Liver (tissue), 9 donors: ENCODE measurements around the gene XNDC1N. TPM values are rescaled to one million over a fixed set of nuclear protein-coding genes. Genes with fewer than 3 reads are reported as not detected.
"Not testable (repeated sequence)": the region's sequence is repeated elsewhere in the genome, so short reads cannot be mapped to it uniquely, and the experiment has no call there.

Experiments used
- DNase-seq: peaks from one replicate; pipeline ENCODE4 v3.0.0-alpha.2; 2017; ENCODE audit warnings: low spot score
- H3K27ac ChIP-seq, 2 donors: one replicate each; pipeline ENCODE4 v1.7.0; 2013; ENCODE audit warnings: inconsistent platforms in 2 of 2, low read length in 2 of 2, control low read depth in 1 of 2, low read depth in 1 of 2, mild to moderate bottlenecking in 1 of 2
- H3K27me3 ChIP-seq, 4 donors: one replicate each; pipeline versions ENCODE4 v1.6.1 to v1.7.0; 2013; ENCODE audit warnings: low read length in 3 of 4, inconsistent platforms in 1 of 4, mild to moderate bottlenecking in 1 of 4, moderate library complexity in 1 of 4; ENCODE audit not compliant: control insufficient read depth in 4 of 4, insufficient read depth in 4 of 4
- H3K36me3 ChIP-seq, 4 donors: one replicate each; pipeline versions ENCODE4 v1.6.1 to v1.7.0; 2013; ENCODE audit warnings: low read length in 3 of 4, mild to moderate bottlenecking in 3 of 4, low read depth in 1 of 4, moderate library complexity in 1 of 4; ENCODE audit not compliant: control insufficient read depth in 4 of 4, insufficient read depth in 3 of 4
- H3K4me1 ChIP-seq, 4 donors: one replicate each; pipeline versions ENCODE4 v1.6.1 to v1.7.0; 2013; ENCODE audit warnings: low read length in 3 of 4, mild to moderate bottlenecking in 3 of 4, moderate library complexity in 1 of 4; ENCODE audit not compliant: control insufficient read depth in 4 of 4, insufficient read depth in 4 of 4
- H3K4me3 ChIP-seq, 3 donors: one replicate each; pipeline versions ENCODE4 v1.6.1 to v1.7.0; 2013; ENCODE audit warnings: low read length in 3 of 3, control low read depth in 1 of 3, low read depth in 1 of 3, mild to moderate bottlenecking in 1 of 3
- H3K9ac ChIP-seq, 2 donors: one replicate each; pipeline ENCODE4 v1.7.0; 2013; ENCODE audit warnings: low read length in 2 of 2, mild to moderate bottlenecking in 2 of 2, moderate library complexity in 2 of 2, control low read depth in 1 of 2, low read depth in 1 of 2
- H3K9me3 ChIP-seq, 4 donors: one replicate each; pipeline versions ENCODE4 v1.6.1 to v1.7.0; 2013; ENCODE audit warnings: low read length in 3 of 4; ENCODE audit not compliant: control insufficient read depth in 4 of 4
- FOXA2 ChIP-seq: IDR thresholded peaks from 2 replicates; pipeline ENCODE4 v1.6.1; 2016; ENCODE audit warnings: antibody characterized with exemption
- HNF4G ChIP-seq: IDR thresholded peaks from 2 replicates; pipeline ENCODE4 v1.6.1; 2016; ENCODE audit warnings: antibody characterized with exemption
- MAX ChIP-seq: IDR thresholded peaks from 2 replicates; pipeline ENCODE4 v1.6.1; 2016; ENCODE audit warnings: antibody characterized with exemption
- RAD21 ChIP-seq, 2 donors: IDR thresholded peaks; 2 replicates each; pipeline ENCODE4 v1.6.1; 2016; ENCODE audit warnings: antibody characterized with exemption in 2 of 2, mild to moderate bottlenecking in 2 of 2
- RXRA ChIP-seq, 2 donors: IDR thresholded peaks; 2 replicates each; pipeline ENCODE4 v1.6.1; 2017 to 2018; ENCODE audit warnings: antibody characterized with exemption in 2 of 2, mild to moderate bottlenecking in 1 of 2
- SP1 ChIP-seq: IDR thresholded peaks from 2 replicates; pipeline ENCODE4 v1.6.1; 2018; ENCODE audit warnings: antibody characterized with exemption, mild to moderate bottlenecking
- WGBS: extraction: QIAGEN DNeasy Blood & Tissue Kit; methylation state at CpG from one replicate; pipeline ENCODE4 v1.1.7; 2013; 5-methylcytosine and 5-hydroxymethylcytosine counted together
- polyA plus RNA-seq, 2 donors: library from polyadenylated mRNA; stranded (reverse) in 1 of 2; unstranded in 1 of 2; fragments of 200-250 nt in 1 of 2; fragments of >200 nt in 1 of 2; fragmentation: Nextera tagmentation in 1 of 2; extraction: Ambion mirVana in 1 of 2; gene quantifications; one replicate each; pipeline versions ENCODE4 v1.2.1 to v1.2.3, GENCODE V29; 2013 to 2015
- total RNA-seq, 2 donors: library from RNA; depleted of rRNA; stranded (reverse); fragments of >200 nt; gene quantifications; one replicate each; pipeline ENCODE4 v1.2.3, GENCODE V29; 2014
- donor health status: healthy.
- donor health status: healthy.
- donor health status: healthy.
- donor health status: healthy.
- donor health status: healthy.

The XNDC1N gene
- total and polyA plus RNA-seq, 4 donors: 0.59 to 7.9 (median 3.8) TPM

GRCh38 chr11:71911986-71912340 lies 16.4 kb downstream of the XNDC1N start:
- H3K27me3 ChIP-seq, H3K9me3 ChIP-seq, DNase-seq, H3K9ac ChIP-seq, H3K27ac ChIP-seq, H3K4me3 ChIP-seq, H3K4me1 ChIP-seq: not testable (repeated sequence)
- peaks cover 2 to 26% (median 19%) of the 10 kb centered on the region in 4 donors for H3K36me3 ChIP-seq
- WGBS: 93% methylated on average over 10 of the region's 10 CpGs

- H3K4me3 ChIP-seq, H3K4me1 ChIP-seq, DNase-seq, H3K9me3 ChIP-seq, H3K9ac ChIP-seq, H3K27ac ChIP-seq, H3K27me3 ChIP-seq: not testable (repeated sequence)
- WGBS: 84% methylated on average over 10 of the region's 10 CpGs
- H3K36me3 ChIP-seq: peaks cover 0 to 26% (median 18%) of the 10 kb centered on the region in 4 donors
Measured at GRCh38 chr11:71911321-71911985, 16.9 kb downstream of the XNDC1N start.

GRCh38 chr11:71910775-71911174 lies 17.6 kb downstream of the XNDC1N start:
- not testable (repeated sequence) for H3K4me3 ChIP-seq, DNase-seq, H3K9ac ChIP-seq, H3K27me3 ChIP-seq, H3K9me3 ChIP-seq, H3K27ac ChIP-seq, H3K4me1 ChIP-seq
- peaks cover 0 to 20% (median 12%) of the 10 kb centered on the region in 4 donors for H3K36me3 ChIP-seq
- WGBS: 90% methylated on average over 5 of the region's 5 CpGs

- Histone ChIP-seq H3K27ac (no peak overlapping the region), H3K27me3 (no peaks in the 10 kb centered on the region), H3K9ac (no peak overlapping the region), H3K4me1 (no peaks in the 10 kb centered on the region), H3K4me3 (no peak overlapping the region), H3K36me3 (peaks cover 0 to 2% (median 0%) of the 10 kb centered on the region in 4 donors), H3K9me3 (no peaks in the 10 kb centered on the region)
- 95% methylated on average over 9 of the region's 9 CpGs for WGBS
- no peak for DNase-seq
- no peak for TF ChIP-seq HNF4G
- no peak for TF ChIP-seq RAD21 (IDR thresholded peaks at IDR 0.05)
- TF ChIP-seq RXRA (IDR thresholded peaks at IDR 0.05): no peak
- TF ChIP-seq FOXA2: no peak
- TF ChIP-seq SP1: no peak
- no peak for TF ChIP-seq MAX
Measured at GRCh38 chr11:71908218-71908617, 20.2 kb downstream of the XNDC1N start.

GRCh38 chr11:71901137-71901536 lies 27.3 kb downstream of the XNDC1N start:
- H3K27ac ChIP-seq: not testable (repeated sequence)
- WGBS: 94% methylated on average over 14 of the region's 14 CpGs

More at GRCh38 chr11:71901137-71901536, 27.3 kb downstream of the XNDC1N start:
- DNase-seq, H3K9ac ChIP-seq, H3K4me3 ChIP-seq, H3K36me3 ChIP-seq, H3K9me3 ChIP-seq, H3K4me1 ChIP-seq, H3K27me3 ChIP-seq: not testable (repeated sequence)
